Cardiac muscle cell (in vitro differentiated cells and primary cell): ENCODE data around the gene HAO2. TPM values are rescaled to one million over a fixed set of nuclear protein-coding genes. Genes with fewer than 3 reads are reported as not detected.
"Not testable (repeated sequence)": the region's sequence is repeated elsewhere in the genome, so short reads cannot be mapped to it uniquely, and the experiment has no call there.

Experiments used
- DNase-seq, 2 donors: peaks; one replicate each; pipeline versions ENCODE4 v3.0.0 to v3.0.0-alpha.2; 2010 to 2017; ENCODE audit warnings: low read depth in 1 of 2, low spot score in 1 of 2
- H3K27ac ChIP-seq: fragments of 200-600 bp; sonication (generic); 2 replicates; pipeline ENCODE4 v1.5.1; 2016
- H3K27me3 ChIP-seq: fragments of 200-600 bp; sonication (generic); 2 replicates; pipeline ENCODE4 v1.6.0; 2016; ENCODE audit warnings: control low read depth
- H3K36me3 ChIP-seq: fragments of 200-600 bp; sonication (generic); 2 replicates; pipeline ENCODE4 v1.5.1; 2016; ENCODE audit warnings: control low read depth
- H3K4me1 ChIP-seq: fragments of 200-600 bp; sonication (generic); 2 replicates; pipeline ENCODE4 v1.8.1; 2017; ENCODE audit warnings: low read depth, mild to moderate bottlenecking, mixed run types
- H3K4me3 ChIP-seq: fragments of 200-600 bp; sonication (generic); 2 replicates; pipeline ENCODE4 v1.5.1; 2016; ENCODE audit warnings: mild to moderate bottlenecking
- H3K9me3 ChIP-seq: fragments of 200-600 bp; sonication (generic); 2 replicates; pipeline ENCODE4 v1.5.1; 2017; ENCODE audit warnings: low read depth, mild to moderate bottlenecking, control low read depth
- CTCF ChIP-seq: IDR thresholded peaks from 2 replicates; pipeline ENCODE4 v1.5.1; 2012; ENCODE audit warnings: low read depth, mild to moderate bottlenecking, low read length
- polyA plus RNA-seq: library from polyadenylated mRNA; unstranded; fragments of >200 nt; fragmentation: Nextera tagmentation; extraction: Ambion mirVana; gene quantifications from 2 replicates; pipeline ENCODE4 v1.2.1, GENCODE V29; 2016
- total RNA-seq: library from RNA; depleted of rRNA; stranded (reverse); fragments of >200 nt; gene quantifications from 2 replicates; pipeline ENCODE4 v1.2.3, GENCODE V29; 2016

Gene HAO2
- total and polyA plus RNA-seq, 2 experiments from 2014 or later: not detected

- Histone ChIP-seq H3K27ac (no peak overlapping the region), H3K4me1 (no peaks in the 10 kb centered on the region), H3K36me3 (no peaks in the 10 kb centered on the region), H3K27me3 (no peaks in the 10 kb centered on the region), H3K4me3 (no peak overlapping the region), H3K9me3 (no peaks in the 10 kb centered on the region)
- DNase-seq: no peak
- no peak for TF ChIP-seq CTCF
Measured at GRCh38 chr1:119348941-119349340, 19.6 kb upstream of the HAO2 start.

- H3K27me3 ChIP-seq, H3K4me1 ChIP-seq, DNase-seq, H3K27ac ChIP-seq, H3K4me3 ChIP-seq, H3K36me3 ChIP-seq, H3K9me3 ChIP-seq: not testable (repeated sequence)
Measured at GRCh38 chr1:119350866-119351265, 17.7 kb upstream of the HAO2 start.

GRCh38 chr1:119351997-119352396 is 16.6 kb upstream of the HAO2 start:
- H3K36me3 ChIP-seq: no peaks in the 10 kb centered on the region
- no peaks in the 10 kb centered on the region for H3K27me3 ChIP-seq
- TF ChIP-seq CTCF: no peak
- no peaks in the 10 kb centered on the region for H3K9me3 ChIP-seq
- no peak overlapping the region for H3K4me3 ChIP-seq
- H3K27ac ChIP-seq: no peak overlapping the region
- no peaks in the 10 kb centered on the region for H3K4me1 ChIP-seq
- DNase-seq: no peak

GRCh38 chr1:119353836-119354235 is 14.7 kb upstream of the HAO2 start:
- DNase-seq: no peak
- H3K4me3 ChIP-seq: no peak overlapping the region
- no peak for TF ChIP-seq CTCF
- H3K4me1 ChIP-seq: no peaks in the 10 kb centered on the region
- no peaks in the 10 kb centered on the region for H3K9me3 ChIP-seq
- H3K27ac ChIP-seq: no peak overlapping the region
- no peaks in the 10 kb centered on the region for H3K27me3 ChIP-seq
- H3K36me3 ChIP-seq: no peaks in the 10 kb centered on the region

GRCh38 chr1:119358636-119359035 is 9.9 kb upstream of the HAO2 start:
- no peak for TF ChIP-seq CTCF
- Histone ChIP-seq H3K4me3 (no peak overlapping the region), H3K9me3 (no peaks in the 10 kb centered on the region), H3K4me1 (no peaks in the 10 kb centered on the region), H3K36me3 (no peaks in the 10 kb centered on the region), H3K27ac (no peak overlapping the region), H3K27me3 (no peaks in the 10 kb centered on the region)
- DNase-seq: no peak

GRCh38 chr1:119359730-119360129 is 8.9 kb upstream of the HAO2 start:
- Histone ChIP-seq H3K27ac (no peak overlapping the region), H3K27me3 (no peaks in the 10 kb centered on the region), H3K4me1 (no peaks in the 10 kb centered on the region), H3K9me3 (no peaks in the 10 kb centered on the region), H3K36me3 (no peaks in the 10 kb centered on the region), H3K4me3 (no peak overlapping the region)
- DNase-seq: no peak
- TF ChIP-seq CTCF: no peak
